Tibial nerve (tissue), 4 donors: Measurements from ENCODE around the gene LMCD1. TPM values are rescaled to one million over a fixed set of nuclear protein-coding genes. Genes with fewer than 3 reads are reported as not detected.

Experiments used
- DNase-seq, 2 donors: peaks; one replicate each; pipeline ENCODE4 v3.0.0-alpha.2; 2019; ENCODE audit warnings: low spot score in 2 of 2
- H3K27ac ChIP-seq, 4 donors: fragments of 200-600 bp; sonication (generic) in 3 of 4; one replicate each; pipeline ENCODE4 v1.5.1; 2017 to 2019; ENCODE audit warnings: mild to moderate bottlenecking in 1 of 4
- H3K27me3 ChIP-seq, 2 donors: fragments of 200-600 bp; sonication (generic) in 1 of 2; one replicate each; pipeline versions ENCODE4 v1.5.1 to v1.6.0; 2017 to 2019
- H3K36me3 ChIP-seq, 3 donors: fragments of 200-600 bp; sonication (generic); one replicate each; pipeline ENCODE4 v1.5.1; 2018 to 2019
- H3K4me1 ChIP-seq, 4 donors: fragments of 200-600 bp; sonication (generic) in 3 of 4; one replicate each; pipeline ENCODE4 v1.5.1; 2017 to 2019
- H3K4me3 ChIP-seq, 4 donors: fragments of 200-600 bp; sonication (generic) in 3 of 4; one replicate each; pipeline ENCODE4 v1.5.1; 2017 to 2019; ENCODE audit warnings: mild to moderate bottlenecking in 1 of 4, moderate library complexity in 1 of 4
- H3K9me3 ChIP-seq, 4 donors: fragments of 200-600 bp; sonication (generic) in 3 of 4; one replicate each; pipeline ENCODE4 v1.5.1; 2017 to 2019
- CTCF ChIP-seq, 5 experiments: fragments of 200-600 bp in 3 of 5; fragments of 450-650 bp in 2 of 5; sonication (generic) in 3 of 5; IDR thresholded peaks; one replicate each; pipeline ENCODE4 v1.5.1; 2016 to 2019; ENCODE audit warnings: antibody characterized with exemption in 5 of 5, mild to moderate bottlenecking in 3 of 5, moderate library complexity in 2 of 5
- EP300 ChIP-seq, 2 donors: sonication (generic); formaldehyde crosslinking; IDR thresholded peaks; one replicate each; pipeline ENCODE4 v1.6.1; 2017; ENCODE audit warnings: antibody characterized with exemption in 2 of 2, mild to moderate bottlenecking in 1 of 2
- POLR2A ChIP-seq, 2 donors: fragments of 450-650 bp; IDR thresholded peaks; one replicate each; pipeline ENCODE4 v1.6.1; 2017; ENCODE audit warnings: antibody characterized with exemption in 2 of 2, mild to moderate bottlenecking in 2 of 2, moderate library complexity in 2 of 2
- WGBS, 2 donors: methylation state at CpG; one replicate each; pipeline ENCODE4 v1.1.5; 2018; 5-methylcytosine and 5-hydroxymethylcytosine counted together
- total RNA-seq, 4 donors: library from RNA; depleted of rRNA; stranded (reverse); fragments of >200 nt; gene quantifications; one replicate each; pipeline ENCODE4 v1.1.0, GENCODE V29; 2016

LMCD1 gene
- total RNA-seq, 4 donors from 2014 or later: 81.2 to 147 (median 92.9) TPM

GRCh38 chr3:8581806-8582445 lies 80.3 kb downstream of the LMCD1 start:
- H3K27me3 ChIP-seq: no peaks in the 10 kb centered on the region
- H3K9me3 ChIP-seq: peaks cover 0 to 18% (median 0%) of the 10 kb centered on the region in 4 donors
- no peak for TF ChIP-seq CTCF (IDR thresholded peaks at IDR 0.05)
- TF ChIP-seq POLR2A (IDR thresholded peaks at IDR 0.05): no peak
- peaks cover 0 to under 1% (median 0%) of the 10 kb centered on the region in 3 donors for H3K36me3 ChIP-seq
- WGBS, 2 donors: 87 to 92% methylated on average over 6 of the region's 6 CpGs
- H3K27ac ChIP-seq: no peak overlapping the region
- H3K4me3 ChIP-seq: no peak overlapping the region
- H3K4me1 ChIP-seq: no peaks in the 10 kb centered on the region
- DNase-seq: no peak

GRCh38 chr3:8584661-8585060 lies 83.0 kb downstream of the LMCD1 start:
- TF ChIP-seq CTCF (IDR thresholded peaks at IDR 0.05) (no peak), POLR2A (IDR thresholded peaks at IDR 0.05) (no peak), EP300 (IDR thresholded peaks at IDR 0.05) (no peak)
- no peak for DNase-seq
- WGBS, 2 donors: 81 to 82% methylated on average over 2 of the region's 2 CpGs
- no peaks in the 10 kb centered on the region for H3K4me1 ChIP-seq
- H3K4me3 ChIP-seq: no peak overlapping the region
- H3K9me3 ChIP-seq: peaks cover 0 to 4% (median 0%) of the 10 kb centered on the region in 4 donors
- H3K36me3 ChIP-seq: no peaks in the 10 kb centered on the region
- no peaks in the 10 kb centered on the region for H3K27me3 ChIP-seq
- H3K27ac ChIP-seq: no peak overlapping the region

- TF ChIP-seq EP300 (IDR thresholded peaks at IDR 0.05) (no peak), CTCF (IDR thresholded peaks at IDR 0.05) (no peak), POLR2A (IDR thresholded peaks at IDR 0.05) (no peak)
- peaks cover 0 to 4% (median 0%) of the 10 kb centered on the region in 4 donors for H3K9me3 ChIP-seq
- no peak overlapping the region for H3K4me3 ChIP-seq
- no peaks in the 10 kb centered on the region for H3K36me3 ChIP-seq
- H3K27ac ChIP-seq: no peak overlapping the region
- H3K4me1 ChIP-seq: no peaks in the 10 kb centered on the region
- DNase-seq: no peak
- H3K27me3 ChIP-seq: no peaks in the 10 kb centered on the region
- 67 to 68% methylated on average over 6 of the region's 6 CpGs for WGBS, 2 donors
These were observed 88.4 kb downstream of the LMCD1 start for GRCh38 chr3:8589880-8590556.

- TF ChIP-seq EP300 (IDR thresholded peaks at IDR 0.05) (no peak), CTCF (IDR thresholded peaks at IDR 0.05) (no peak), POLR2A (IDR thresholded peaks at IDR 0.05) (no peak)
- 76 to 84% methylated on average over 9 of the region's 9 CpGs for WGBS, 2 donors
- H3K36me3 ChIP-seq: no peaks in the 10 kb centered on the region
- no peak overlapping the region for H3K27ac ChIP-seq
- no peaks in the 10 kb centered on the region for H3K4me1 ChIP-seq
- H3K4me3 ChIP-seq: no peak overlapping the region
- no peaks in the 10 kb centered on the region for H3K9me3 ChIP-seq
- no peaks in the 10 kb centered on the region for H3K27me3 ChIP-seq
- no peak for DNase-seq
These were observed 91.6 kb downstream of the LMCD1 start for GRCh38 chr3:8593021-8593827.

GRCh38 chr3:8595252-8595651 lies 93.6 kb downstream of the LMCD1 start:
- no peaks in the 10 kb centered on the region for H3K36me3 ChIP-seq
- 90 to 92% methylated on average over 3 of the region's 3 CpGs for WGBS, 2 donors
- no peaks in the 10 kb centered on the region for H3K27me3 ChIP-seq
- no peak overlapping the region for H3K4me3 ChIP-seq
- TF ChIP-seq POLR2A (IDR thresholded peaks at IDR 0.05): no peak
- no peaks in the 10 kb centered on the region for H3K4me1 ChIP-seq
- no peak overlapping the region for H3K27ac ChIP-seq
- DNase-seq: no peak
- H3K9me3 ChIP-seq: no peaks in the 10 kb centered on the region
